Astrocyte of the cerebellum (primary cell): ENCODE data around the gene PARD3B.

ENCODE experiments used
- DNase-seq: peaks from one replicate; pipeline ENCODE4 v3.0.0-alpha.2; 2011; ENCODE audit warnings: low read depth
- H3K4me3 ChIP-seq: 2 replicates; pipeline ENCODE4 v1.5.1; 2011; ENCODE audit warnings: mild to moderate bottlenecking, low read depth, low read length, moderate library complexity
- CTCF ChIP-seq: IDR thresholded peaks from 2 replicates; pipeline ENCODE4 v1.5.1; 2012; ENCODE audit warnings: low read length, low read depth, moderate library complexity, mild to moderate bottlenecking; ENCODE audit errors: missing control alignments
- in situ Hi-C: cut with HindIII; loops from 2 replicates; pipeline ENCODE4 v1.10.0; 2017; ENCODE audit warnings: low sequenced_read_pairs

Gene PARD3B

GRCh38 chr2:205047273-205047839 is 502.1 kb downstream of the PARD3B start:
- no peak overlapping the region for H3K4me3 ChIP-seq
- DNase-seq = no peak
- TF ChIP-seq CTCF = no peak
- in situ Hi-C loops = no loop called here

DNA sequence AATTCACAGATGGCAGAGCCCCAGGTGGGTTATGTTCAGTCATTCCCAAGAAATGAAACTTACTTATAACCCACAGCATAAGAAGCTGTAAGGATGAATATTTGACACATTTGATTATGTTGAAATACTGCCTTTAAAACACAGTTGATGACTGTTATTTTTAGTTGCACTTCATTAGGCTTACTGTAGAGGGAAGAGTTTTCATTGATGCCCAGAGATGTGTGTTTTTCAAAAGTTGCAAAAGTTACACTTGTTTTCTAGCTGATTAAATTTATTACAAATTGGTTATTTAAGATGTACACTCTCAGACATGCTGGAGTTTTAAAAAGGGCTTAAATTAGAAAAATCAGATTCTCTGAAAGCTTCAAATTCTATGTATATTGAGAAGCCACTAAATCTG is 506.1 kb downstream of the PARD3B start:
- no peak for DNase-seq
- no peak overlapping the region for H3K4me3 ChIP-seq
- TF ChIP-seq CTCF = no peak
- in situ Hi-C loops = no loop called here

- in situ Hi-C loops = no loop called here
- TF ChIP-seq CTCF = no peak
- DNase-seq = no peak
- H3K4me3 ChIP-seq = no peak overlapping the region
Measured at GRCh38 chr2:205052781-205053180, 507.5 kb downstream of the PARD3B start.

- in situ Hi-C loops = no loop called here
- H3K4me3 ChIP-seq = no peak overlapping the region
- no peak for TF ChIP-seq CTCF
- DNase-seq = no peak
Measured at GRCh38 chr2:205053827-205054410, 508.6 kb downstream of the PARD3B start.

- H3K4me3 ChIP-seq = no peak overlapping the region
- no peak for TF ChIP-seq CTCF
- in situ Hi-C loops = no loop called here
- DNase-seq = no peak
Measured at GRCh38 chr2:205054789-205055188, 509.5 kb downstream of the PARD3B start.

DNA sequence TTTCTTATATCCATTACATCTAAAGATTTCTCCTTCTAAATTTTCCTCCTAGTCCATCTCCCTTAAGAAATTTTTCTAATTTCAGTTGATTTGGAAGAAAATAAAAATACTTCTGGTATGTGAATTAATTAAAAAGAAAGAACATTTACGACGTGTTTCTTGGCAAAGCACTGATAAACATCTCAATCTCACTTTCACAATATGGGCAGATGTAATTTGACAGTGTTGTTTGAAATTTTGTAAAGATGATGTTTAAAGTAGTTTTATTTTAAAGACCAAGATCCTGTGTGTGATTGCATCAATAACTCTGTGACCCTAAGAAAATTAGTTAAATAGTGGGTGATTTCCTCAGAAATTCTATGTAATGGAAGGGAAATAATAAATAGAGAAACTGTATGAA is 510.0 kb downstream of the PARD3B start:
- TF ChIP-seq CTCF = no peak
- DNase-seq = no peak
- no peak overlapping the region for H3K4me3 ChIP-seq
- in situ Hi-C loops = no loop called here
